GM12872 (cell line): ENCODE results near the gene MSH2.

Source experiments
- CTCF ChIP-seq: IDR thresholded peaks from 3 replicates; pipeline ENCODE4 v1.5.1; 2011; ENCODE audit warnings: low read depth, mild to moderate bottlenecking, low read length, moderate library complexity; ENCODE audit not compliant: insufficient read depth

The MSH2 gene

GRCh38 chr2:47483191-47483590 is 80.2 kb downstream of the MSH2 start:
- no peak for TF ChIP-seq CTCF

GRCh38 chr2:47484396-47484795 is 81.4 kb downstream of the MSH2 start:
- no peak for TF ChIP-seq CTCF

- TF ChIP-seq CTCF: no peak
These were observed 82.2 kb downstream of the MSH2 start for GRCh38 chr2:47485177-47485576.

GRCh38 chr2:47485751-47486300 is 82.9 kb downstream of the MSH2 start:
- no peak for TF ChIP-seq CTCF

- TF ChIP-seq CTCF: no peak
These were observed 84.0 kb downstream of the MSH2 start for GRCh38 chr2:47486841-47487497.

GRCh38 chr2:47487498-47487875 is 84.5 kb downstream of the MSH2 start:
- no peak for TF ChIP-seq CTCF

- no peak for TF ChIP-seq CTCF
These were observed 86.1 kb downstream of the MSH2 start for GRCh38 chr2:47488870-47489584.
